Sigmoid colon (tissue), 4 donors: ENCODE data around the gene MTR.

Source experiments
- CTCF ChIP-seq, 4 experiments: fragments of 450-650 bp in 3 of 4; fragments of 200-600 bp in 1 of 4; IDR thresholded peaks; one replicate each; pipeline ENCODE4 v1.5.1; 2016 to 2019; ENCODE audit warnings: antibody characterized with exemption in 4 of 4, mild to moderate bottlenecking in 3 of 4, moderate library complexity in 2 of 4
- EP300 ChIP-seq, 4 donors: sonication (generic); formaldehyde crosslinking; IDR thresholded peaks; one replicate each; pipeline ENCODE4 v1.6.1; 2017; ENCODE audit warnings: antibody characterized with exemption in 4 of 4
- POLR2A ChIP-seq, 2 donors: fragments of 450-650 bp; IDR thresholded peaks; one replicate each; pipeline ENCODE4 v1.6.1; 2016; ENCODE audit warnings: antibody characterized with exemption in 2 of 2, mild to moderate bottlenecking in 2 of 2, moderate library complexity in 2 of 2
- POLR2AphosphoS5 ChIP-seq, 4 donors: sonication (generic); formaldehyde crosslinking; IDR thresholded peaks; one replicate each; pipeline ENCODE4 v1.6.1; 2017; ENCODE audit warnings: antibody characterized with exemption in 4 of 4

DNA sequence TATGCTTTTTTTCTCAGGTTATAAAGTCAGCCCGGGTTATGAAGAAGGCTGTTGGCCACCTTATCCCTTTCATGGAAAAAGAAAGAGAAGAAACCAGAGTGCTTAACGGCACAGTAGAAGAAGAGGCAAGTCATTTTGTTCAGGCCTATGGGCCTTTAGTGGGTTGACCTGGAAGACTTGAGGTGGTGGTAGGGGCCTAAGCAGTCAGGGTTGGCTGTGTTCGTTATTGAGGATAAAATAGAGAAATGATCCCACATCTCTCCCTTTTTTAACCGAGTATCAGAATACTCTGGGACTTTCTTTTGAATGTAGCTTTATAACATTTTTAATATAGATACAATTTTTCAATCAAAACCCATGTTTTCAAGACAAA is 67.1 kb downstream of the MTR start:
- no peak for TF ChIP-seq CTCF (IDR thresholded peaks at IDR 0.05)
- TF ChIP-seq POLR2AphosphoS5 (IDR thresholded peaks at IDR 0.05), result no peak
- no peak for TF ChIP-seq POLR2A (IDR thresholded peaks at IDR 0.05)
- no peak for TF ChIP-seq EP300 (IDR thresholded peaks at IDR 0.05)
